Pancreas (tissue), 10 donors: ENCODE measurements around the gene PIGM. TPM values are rescaled to one million over a fixed set of nuclear protein-coding genes. Genes with fewer than 3 reads are reported as not detected.

Experiments
- ATAC-seq, 4 donors: fragments of 200-7000 bp; cut with Tn5 transposase; one replicate each; pipeline versions ENCODE4 v1.8.0 to v1.9.1; 2020; ENCODE audit warnings: mild to moderate bottlenecking in 4 of 4, moderate library complexity in 4 of 4
- DNase-seq, 6 donors: peaks; one replicate each; pipeline ENCODE4 v3.0.0-alpha.2; 2020
- FAIRE-seq: peaks from 2 replicates; lab custom pipeline; 2012; peaks lifted over from hg19 to GRCh38; lab: Jason Lieb, UNC
- H3K27ac ChIP-seq, 4 donors: fragments of 200-600 bp; sonication (generic); 1 replicate in 3 of 4; 2 replicates in 1 of 4; pipeline versions ENCODE4 v1.5.0 to v1.8.0; 2020
- H3K27me3 ChIP-seq, 4 donors: fragments of 200-600 bp; one replicate each; pipeline ENCODE4 v1.8.0; 2021
- H3K36me3 ChIP-seq, 3 donors: fragments of 200-600 bp; sonication (generic) in 1 of 3; one replicate each; pipeline versions ENCODE4 v1.5.0 to v1.8.0; 2020 to 2021
- H3K4me1 ChIP-seq, 3 donors: fragments of 200-600 bp; one replicate each; pipeline ENCODE4 v1.8.0; 2021
- H3K4me3 ChIP-seq, 4 donors: fragments of 200-600 bp; sonication (generic) in 2 of 4; one replicate each; pipeline versions ENCODE4 v1.5.0 to v1.8.0; 2020 to 2021
- H3K9me3 ChIP-seq, 4 donors: fragments of 200-600 bp; one replicate each; pipeline ENCODE4 v1.8.0; 2021
- CTCF ChIP-seq, 4 donors: fragments of 200-600 bp; sonication (generic) in 3 of 4; IDR thresholded peaks; one replicate each; pipeline versions ENCODE4 v1.5.0 to v1.8.0; 2021; ENCODE audit warnings: antibody characterized with exemption in 4 of 4
- WGBS, 2 donors: extraction: QIAGEN DNeasy Blood & Tissue Kit; methylation state at CpG; one replicate each; pipeline ENCODE4 v1.1.7; 2013; 5-methylcytosine and 5-hydroxymethylcytosine counted together
- intact Hi-C, 3 donors: fragments of 100-400 bp; cut with DNase I; formaldehyde crosslinking; loops; one replicate each; pipeline versions ENCODE4 v1.11.1 to v1.14.2; 2022
- polyA plus RNA-seq, 2 donors: library from polyadenylated mRNA; stranded (reverse); fragments of 200-250 nt; gene quantifications; one replicate each; pipeline ENCODE4 v1.2.3, GENCODE V29; 2013
- total RNA-seq, 6 donors: library from RNA; stranded (reverse); fragmentation: NEBNext Ultra II Directional in 4 of 6; extraction: Animal tissue kit (Norgen Biotek cat#: 25700) in 4 of 6; gene quantifications; one replicate each; pipeline versions ENCODE4 v1.2.1 to v1.2.4, GENCODE V29; 2021 to 2023
- donor health status: healthy with polysubstance abuse.
- donor health status: DM: no; HTN: no; CAD: no; lungs with moderate emphysema.
- donor health status: DM: no; HTN: no; CAD: no.
- donor health status: control.
- donor health status: control.
- donor health status: Bipolar disorder and iron deficiency.
- donor health status: DM: yes; HTN: yes; CAD: no.
- donor health status: DM: no; HTN: no; CAD: no.
- donor health status: DM: no; HTN: no; CAD: no.
- donor health status: DM: yes; HTN: yes; CAD: no.

PIGM gene
- total and polyA plus RNA-seq, 8 donors: 2.7 to 7.6 (median 4.6) TPM

DNA sequence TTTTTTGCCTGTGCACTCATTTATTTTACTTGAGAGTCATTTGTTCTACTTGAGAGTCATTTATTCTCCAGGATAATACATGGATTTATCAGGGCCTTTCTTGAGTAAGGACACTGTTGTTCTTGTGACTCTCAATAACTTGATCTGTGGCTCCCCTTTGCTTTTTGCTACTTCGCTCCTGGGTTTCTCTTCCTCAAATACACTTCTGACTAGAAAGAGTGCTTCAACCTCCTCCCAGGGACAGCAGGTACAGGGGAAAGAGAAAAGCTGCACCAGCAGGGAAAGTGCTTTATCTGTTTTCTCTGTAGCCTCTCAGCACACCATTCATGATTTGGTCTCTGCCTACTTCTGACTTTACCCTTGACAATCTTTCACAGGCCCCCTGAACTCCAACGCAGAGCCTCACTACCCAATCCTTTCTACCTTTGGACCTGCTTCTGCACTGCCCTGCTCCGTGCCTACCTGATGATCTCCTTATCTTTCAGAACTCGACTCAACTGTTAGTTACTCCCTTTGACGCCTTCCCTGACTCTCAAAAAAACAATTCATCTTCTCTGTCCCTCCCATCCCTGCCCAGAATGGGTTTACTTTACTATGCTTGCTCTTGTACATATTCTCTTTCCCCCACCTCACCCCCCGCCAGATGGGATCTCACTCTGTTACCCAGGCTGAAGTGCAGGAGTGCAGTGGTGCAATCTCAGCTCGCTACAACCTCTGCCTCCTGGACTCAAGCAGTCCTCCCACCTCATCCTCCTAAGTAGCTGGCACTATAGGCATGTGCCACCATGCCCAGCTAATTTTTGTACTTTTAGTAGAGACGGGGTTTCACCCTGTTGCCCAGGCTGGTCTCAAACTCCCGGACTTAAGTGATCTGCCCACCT is 15.6 kb upstream of the PIGM start:
- H3K9me3 ChIP-seq: no peaks in the 10 kb centered on the region
- H3K27me3 ChIP-seq: no peaks in the 10 kb centered on the region
- no peak for FAIRE-seq
- H3K36me3 ChIP-seq: no peaks in the 10 kb centered on the region
- 66 to 67% methylated on average over 9 of the region's 9 CpGs for WGBS, 2 donors
- no peak for ATAC-seq
- DNase-seq: no peak
- peaks cover 0 to 7% (median 0%) of the 10 kb centered on the region in 3 donors for H3K4me1 ChIP-seq
- H3K4me3 ChIP-seq: peak overlapping the region in 1 of 4 donors; percentile 19
- intact Hi-C loops: loop anchor here in 1 of 3 donors (5.0 kb wide), 1 partner anchor 35 kb away; the partner anchor contains the start of gene KCNJ9
- TF ChIP-seq CTCF (IDR thresholded peaks at IDR 0.05): no peak
- H3K27ac ChIP-seq: no peak overlapping the region

DNA sequence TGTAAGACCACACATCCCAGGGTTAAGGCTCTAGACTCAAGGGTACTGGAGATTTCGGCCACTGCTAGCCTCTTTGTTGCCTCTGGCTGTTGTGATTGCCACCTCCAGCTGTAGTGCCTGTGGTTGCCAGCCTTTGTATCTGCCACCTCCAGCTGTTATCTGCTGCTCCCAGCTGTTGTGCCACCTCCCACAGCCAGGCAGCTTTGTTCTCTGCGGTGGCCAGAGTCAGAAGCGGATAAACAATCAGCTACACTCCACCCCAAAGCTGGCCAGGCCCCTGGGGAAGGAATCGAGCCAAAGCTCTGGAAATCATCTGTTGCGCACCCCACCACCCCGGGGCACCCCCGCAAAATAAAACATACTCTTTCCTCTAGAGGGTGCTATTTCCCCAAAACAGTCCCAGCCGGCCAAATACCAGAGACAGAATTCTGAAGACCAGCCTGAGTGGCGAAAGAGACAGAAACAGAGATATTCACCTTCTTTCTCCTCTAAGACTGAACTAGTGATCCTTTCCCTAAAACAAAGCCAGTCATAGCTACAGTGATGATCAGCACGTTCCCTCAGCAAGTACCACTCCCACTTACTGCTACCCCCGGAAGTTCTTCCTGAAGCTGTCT is 14.8 kb upstream of the PIGM start:
- DNase-seq (peak; percentile 68 to 81 (median 75)), ATAC-seq (peak; percentile 88 to 96 (median 93)), FAIRE-seq (no peak)
- TF ChIP-seq CTCF (IDR thresholded peaks at IDR 0.05): peak; percentile 39 to 68 (median 54)
- 4 to 5% methylated on average over 11 of the region's 11 CpGs for WGBS, 2 donors
- no peaks in the 10 kb centered on the region for H3K9me3 ChIP-seq
- no peaks in the 10 kb centered on the region for H3K27me3 ChIP-seq
- intact Hi-C loops: loop anchor here in 1 of 3 donors (5.0 kb wide), 1 partner anchor 36 kb away; the partner anchor contains the start of gene KCNJ9
- H3K36me3 ChIP-seq: no peaks in the 10 kb centered on the region
- H3K4me1 ChIP-seq: peaks cover 0 to 7% (median 0%) of the 10 kb centered on the region in 3 donors
- H3K27ac ChIP-seq: peak overlapping the region in 1 of 4 donors; percentile 17
- peak overlapping the region in 1 of 4 donors; percentile 19 for H3K4me3 ChIP-seq

DNA sequence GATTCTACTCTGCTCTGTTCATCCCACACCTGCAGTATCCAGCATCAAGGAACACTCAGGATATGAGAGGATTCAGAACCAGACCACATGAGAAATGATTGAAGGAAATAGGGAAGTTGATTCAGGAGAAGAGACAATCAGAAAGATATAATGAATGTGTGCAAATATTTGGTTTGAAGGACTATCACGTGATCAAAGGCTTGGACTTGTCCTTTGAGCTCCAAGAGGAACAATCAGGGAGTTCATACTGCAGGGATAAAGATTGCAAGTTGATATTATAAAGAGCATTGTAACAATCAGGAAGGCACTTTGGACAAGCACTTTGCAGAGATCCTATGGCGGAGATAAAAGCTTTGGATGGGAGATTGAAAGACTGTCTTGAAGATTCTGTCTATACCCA is 13.9 kb upstream of the PIGM start:
- no peak for TF ChIP-seq CTCF (IDR thresholded peaks at IDR 0.05)
- H3K27ac ChIP-seq: no peak overlapping the region
- no peak for DNase-seq
- no peaks in the 10 kb centered on the region for H3K36me3 ChIP-seq
- ATAC-seq: no peak
- intact Hi-C loops: loop anchor here in 1 of 3 donors (5.0 kb wide), 1 partner anchor 37 kb away; the partner anchor contains the start of gene KCNJ9
- no peak for FAIRE-seq
- H3K9me3 ChIP-seq: no peaks in the 10 kb centered on the region
- H3K4me3 ChIP-seq: no peak overlapping the region
- no peaks in the 10 kb centered on the region for H3K27me3 ChIP-seq
- WGBS, 2 donors: 59 to 60% methylated on average over 2 of the region's 2 CpGs
- H3K4me1 ChIP-seq: peaks cover 0 to 7% (median 0%) of the 10 kb centered on the region in 3 donors

- no peaks in the 10 kb centered on the region for H3K36me3 ChIP-seq
- no peak overlapping the region for H3K27ac ChIP-seq
- FAIRE-seq: no peak
- H3K4me3 ChIP-seq: no peak overlapping the region
- peaks cover 0 to 7% (median 0%) of the 10 kb centered on the region in 3 donors for H3K4me1 ChIP-seq
- no peak for ATAC-seq
- no peak for TF ChIP-seq CTCF (IDR thresholded peaks at IDR 0.05)
- DNase-seq: no peak
- intact Hi-C loops: no loop called here
- H3K27me3 ChIP-seq: no peaks in the 10 kb centered on the region
- H3K9me3 ChIP-seq: no peaks in the 10 kb centered on the region
Observed at GRCh38 chr1:160043543-160043942, 11.8 kb upstream of the PIGM start.
